A673 (cell line): ENCODE measurements around the gene TARBP1. TPM values are rescaled to one million over a fixed set of nuclear protein-coding genes. Genes with fewer than 3 reads are reported as not detected.

Experiments
- BruUV-seq: library from RNA; stranded (reverse); fragments of 400-500 nt; replicated peaks from 2 replicates; lab custom pipeline; 2021; lab: Mats Ljungman, UMichigan
- CTCF ChIA-PET: fragments of 300-600 bp; sonication (Branson Sonifier 250); formaldehyde crosslinking; loops from one replicate; lab custom pipeline; 2022; ENCODE audit warnings: antibody characterized with exemption; lab: Charles Lee
- POLR2A ChIA-PET: fragments of 300-600 bp; sonication (Branson Sonifier 250); formaldehyde crosslinking; loops from one replicate; lab custom pipeline; 2022; ENCODE audit warnings: antibody characterized with exemption; ENCODE audit not compliant: low non-redundant PET; lab: Charles Lee
- DNase-seq: peaks from one replicate; pipeline ENCODE4 v3.0.0-alpha.2; 2015; ENCODE audit warnings: low spot score
- H3K27ac ChIP-seq: fragments of 200-600 bp; sonication (generic); 2 replicates; pipeline ENCODE4 v1.5.1; 2016; ENCODE audit warnings: mixed run types, low read depth, mild to moderate bottlenecking, mixed read lengths, antibody characterized with exemption, low read length; ENCODE audit not compliant: poor library complexity, severe bottlenecking
- H3K27me3 ChIP-seq: fragments of 200-600 bp; sonication (generic); replicated peaks from 2 replicates; pipeline ENCODE4 v1.6.1; 2017; ENCODE audit warnings: mixed run types, low read depth, mild to moderate bottlenecking, mixed read lengths, antibody characterized with exemption, low read length; ENCODE audit not compliant: insufficient read depth, poor library complexity
- H3K36me3 ChIP-seq: fragments of 200-600 bp; sonication (generic); 2 replicates; pipeline ENCODE4 v1.6.1; 2016; ENCODE audit warnings: mixed run types, mild to moderate bottlenecking, mixed read lengths, antibody characterized with exemption, low read length; ENCODE audit not compliant: insufficient read depth, poor library complexity, severe bottlenecking
- H3K4me1 ChIP-seq: fragments of 200-600 bp; sonication (generic); 2 replicates; pipeline ENCODE4 v1.6.1; 2017; ENCODE audit warnings: mixed run types, mild to moderate bottlenecking, mixed read lengths, antibody characterized with exemption, low read length; ENCODE audit not compliant: insufficient read depth, poor library complexity, severe bottlenecking
- H3K4me3 ChIP-seq: fragments of 200-600 bp; sonication (generic); 2 replicates; pipeline ENCODE4 v1.5.1; 2016; ENCODE audit warnings: low read depth, mixed run types, mild to moderate bottlenecking, mixed read lengths, low read length; ENCODE audit not compliant: poor library complexity, severe bottlenecking
- H3K9me3 ChIP-seq: fragments of 200-600 bp; sonication (generic); 2 replicates; pipeline ENCODE4 v1.6.1; 2016; ENCODE audit warnings: mixed run types, low read depth, mild to moderate bottlenecking, mixed read lengths, antibody characterized with exemption, low read length; ENCODE audit not compliant: poor library complexity, severe bottlenecking
- CTCF ChIP-seq: fragments of 300-800, 200-600 bp; sonication (generic); conservative IDR thresholded peaks from 2 replicates; pipeline ENCODE4 v1.5.1; 2017; ENCODE audit warnings: low read depth, mild to moderate bottlenecking, antibody characterized with exemption, low read length, moderate library complexity, mixed read lengths
- EZH2 ChIP-seq: fragments of 200-600 bp; sonication (generic); IDR thresholded peaks from 2 replicates; pipeline ENCODE4 v1.6.1; 2017; ENCODE audit warnings: borderline replicate concordance, low read depth, mild to moderate bottlenecking, mixed read lengths, antibody characterized with exemption, low read length; ENCODE audit not compliant: poor library complexity, severe bottlenecking
- intact Hi-C: fragments of 100-400 bp; cut with micrococcal nuclease; formaldehyde crosslinking; loops from one replicate; pipeline ENCODE4 v1.10.0; 2022; ENCODE audit not compliant: unreplicated experiment
- total RNA-seq: library from RNA; stranded (reverse); gene quantifications from 2 replicates; pipeline ENCODE4 v1.2.3, GENCODE V29; 2021

Gene TARBP1
- total RNA-seq, 1 experiment from 2014 or later: 28.0 TPM

GRCh38 chr1:234437423-234438171 lies 41.4 kb downstream of the TARBP1 start:
- no peak for TF ChIP-seq CTCF
- no peak for TF ChIP-seq EZH2
- POLR2A ChIA-PET: no interaction called here
- Histone ChIP-seq H3K27me3 (no peaks in the 10 kb centered on the region), H3K9me3 (peaks cover 11% of the 10 kb centered on the region), H3K4me1 (no peaks in the 10 kb centered on the region), H3K27ac (no peak overlapping the region), H3K4me3 (no peak overlapping the region), H3K36me3 (peaks cover 22% of the 10 kb centered on the region)
- BruUV-seq: no TSS peak
- intact Hi-C loops: no loop called here
- CTCF ChIA-PET: no interaction called here
- DNase-seq: no peak

GRCh38 chr1:234435620-234436019 lies 43.4 kb downstream of the TARBP1 start:
- no peak for TF ChIP-seq EZH2
- no peak for TF ChIP-seq CTCF
- no peak for DNase-seq
- Histone ChIP-seq H3K27me3 (no peaks in the 10 kb centered on the region), H3K4me1 (no peaks in the 10 kb centered on the region), H3K4me3 (no peak overlapping the region), H3K9me3 (peaks cover 11% of the 10 kb centered on the region), H3K36me3 (peaks cover 22% of the 10 kb centered on the region), H3K27ac (no peak overlapping the region)
- no TSS peak for BruUV-seq
- intact Hi-C loops: no loop called here
- CTCF ChIA-PET: no interaction called here
- POLR2A ChIA-PET: no interaction called here

GRCh38 chr1:234434706-234435105 lies 44.3 kb downstream of the TARBP1 start:
- TF ChIP-seq EZH2 (no peak), CTCF (no peak)
- no peaks in the 10 kb centered on the region for H3K4me1 ChIP-seq
- no peak overlapping the region for H3K4me3 ChIP-seq
- peaks cover 7% of the 10 kb centered on the region for H3K9me3 ChIP-seq
- ChIA-PET CTCF (no interaction called here), POLR2A (no interaction called here)
- H3K27ac ChIP-seq: no peak overlapping the region
- peaks cover 18% of the 10 kb centered on the region for H3K36me3 ChIP-seq
- H3K27me3 ChIP-seq: no peaks in the 10 kb centered on the region
- DNase-seq: no peak
- intact Hi-C loops: no loop called here
- no TSS peak for BruUV-seq
